A549 (cell line): ENCODE data around the gene OPCML. TPM values are rescaled to one million over a fixed set of nuclear protein-coding genes. Genes with fewer than 3 reads are reported as not detected.

Source experiments
- ATAC-seq, 2 experiments: fragments of 200-7000 bp in 1 of 2; fragments of >200 bp in 1 of 2; cut with Nextera tagmentation in 1 of 2; cut with Tn5 transposase in 1 of 2; 3 replicates each; pipeline versions ENCODE4 v1.8.0 to v1.9.1; 2018 to 2020; ENCODE audit warnings: mild to moderate bottlenecking in 1 of 2, moderate library complexity in 1 of 2
- CTCF ChIA-PET: fragments of 300-600 bp; sonication (Branson Sonifier 250); formaldehyde crosslinking; extraction: SDS; loops from one replicate; lab custom pipeline; 2021; ENCODE audit warnings: antibody characterized with exemption, inconsistent platforms; lab: Yijun Ruan, JAX
- POLR2A ChIA-PET: fragments of 350-600 bp; formaldehyde crosslinking; extraction: SDS; loops from one replicate; lab custom pipeline; 2021; ENCODE audit warnings: antibody characterized with exemption, inconsistent platforms; lab: Yijun Ruan, JAX
- DNase-seq, 2 experiments: peaks; one replicate each; pipeline versions ENCODE4 v3.0.0 to v3.0.0-alpha.2; 2011 to 2016; ENCODE audit warnings: low read depth in 1 of 2, low spot score in 1 of 2
- FAIRE-seq: peaks from 2 replicates; lab custom pipeline; 2011; peaks lifted over from hg19 to GRCh38; lab: Jason Lieb, UNC
- H3K27ac ChIP-seq, 2 experiments: fragments of >200 bp; sonication (Bioruptor Twin); formaldehyde crosslinking; 3 replicates each; pipeline ENCODE4 v1.5.1; 2016 to 2017
- H3K4me1 ChIP-seq: fragments of >200 bp; sonication (Bioruptor Twin); formaldehyde crosslinking; 3 replicates; pipeline ENCODE4 v1.6.1; 2016
- H3K4me2 ChIP-seq: fragments of >200 bp; sonication (Bioruptor Twin); formaldehyde crosslinking; 3 replicates; pipeline ENCODE4 v1.6.1; 2016
- H3K4me3 ChIP-seq: fragments of >200 bp; sonication (Bioruptor Twin); formaldehyde crosslinking; 3 replicates; pipeline ENCODE4 v1.5.1; 2016
- H3K9me3 ChIP-seq: fragments of >200 bp; sonication (Bioruptor Twin); formaldehyde crosslinking; 3 replicates; pipeline ENCODE4 v1.6.1; 2016
- BCL3 ChIP-seq: fragments of >200 bp; sonication (Bioruptor Twin); formaldehyde crosslinking; IDR thresholded peaks from 3 replicates; pipeline ENCODE4 v1.6.1; 2016
- BHLHE40 ChIP-seq: IDR thresholded peaks from 2 replicates; pipeline ENCODE4 v1.6.1; 2012; ENCODE audit warnings: low read depth, low read length, inconsistent platforms
- CEBPB ChIP-seq, 2 experiments: fragments of >200 bp in 1 of 2; sonication (Bioruptor Twin) in 1 of 2; formaldehyde crosslinking in 1 of 2; IDR thresholded peaks; 2 replicates each; pipeline ENCODE4 v1.6.1; 2012 to 2016
- CHD2 ChIP-seq: fragments of 150-350 bp; IDR thresholded peaks from 2 replicates; pipeline ENCODE4 v1.6.1; 2014; ENCODE audit warnings: low read length; ENCODE audit not compliant: partially characterized antibody
- CHD4 ChIP-seq: fragments of 200-600 bp; sonication (generic); IDR thresholded peaks from 2 replicates; pipeline ENCODE4 v1.6.1; 2016; ENCODE audit warnings: antibody characterized with exemption, mild to moderate bottlenecking, borderline replicate concordance
- E2F6 ChIP-seq: IDR thresholded peaks from 2 replicates; pipeline ENCODE4 v1.6.1; 2012; ENCODE audit warnings: low read depth, borderline replicate concordance
- EHF ChIP-seq: fragments of 250-450 bp; sonication (Bioruptor Pico); IDR thresholded peaks from 2 replicates; pipeline ENCODE4 v1.5.0; 2020; ENCODE audit warnings: mild to moderate bottlenecking
- EHMT2 ChIP-seq: fragments of 200-600 bp; sonication (generic); IDR thresholded peaks from 2 replicates; pipeline ENCODE4 v1.6.1; 2016; ENCODE audit warnings: antibody characterized with exemption, low read depth, mild to moderate bottlenecking, moderate library complexity
- ELK1 ChIP-seq: fragments of 150-350 bp; IDR thresholded peaks from 2 replicates; pipeline ENCODE4 v1.6.1; 2014; ENCODE audit warnings: low read depth, mild to moderate bottlenecking, low read length
- EP300 ChIP-seq, 2 experiments: fragments of >200 bp; sonication (Bioruptor Twin); formaldehyde crosslinking; IDR thresholded peaks; 2 replicates in 1 of 2; 3 replicates in 1 of 2; pipeline ENCODE4 v1.6.1; 2016 to 2017
- ESRRA ChIP-seq: fragments of 150-350 bp; IDR thresholded peaks from 2 replicates; pipeline ENCODE4 v1.6.1; 2014; ENCODE audit warnings: mild to moderate bottlenecking, low read length, borderline replicate concordance
- GATA3 ChIP-seq: IDR thresholded peaks from 2 replicates; pipeline ENCODE4 v1.6.1; 2012; ENCODE audit warnings: borderline replicate concordance
- HES2 ChIP-seq: fragments of >200 bp; sonication (Bioruptor Twin); formaldehyde crosslinking; IDR thresholded peaks from 2 replicates; pipeline ENCODE4 v1.6.1; 2016
- HEYL ChIP-seq: fragments of 250-450 bp; sonication (Bioruptor Pico); IDR thresholded peaks from 2 replicates; pipeline ENCODE4 v1.8.0; 2021; ENCODE audit warnings: mild to moderate bottlenecking, moderate library complexity
- HMGXB4 ChIP-seq: fragments of 250-450 bp; sonication (Bioruptor Pico); IDR thresholded peaks from 2 replicates; pipeline ENCODE4 v1.5.0; 2021; ENCODE audit warnings: mild to moderate bottlenecking, moderate library complexity, borderline replicate concordance
- HOXB13 ChIP-seq: fragments of 250-450 bp; sonication (Bioruptor Pico); IDR thresholded peaks from 2 replicates; pipeline ENCODE4 v1.5.0; 2020; ENCODE audit warnings: low read depth, mild to moderate bottlenecking, moderate library complexity
- KDM5A ChIP-seq: fragments of 200-600 bp; sonication (generic); IDR thresholded peaks from 2 replicates; pipeline ENCODE4 v1.6.1; 2016; ENCODE audit warnings: antibody characterized with exemption, mild to moderate bottlenecking
- NFE2L2 ChIP-seq: fragments of 150-350 bp; conservative IDR thresholded peaks from 2 replicates; pipeline ENCODE4 v1.6.1; 2014; ENCODE audit warnings: low read length
- PHF8 ChIP-seq: fragments of 200-600 bp; sonication (generic); IDR thresholded peaks from 2 replicates; pipeline ENCODE4 v1.6.1; 2016; ENCODE audit warnings: low read depth, mild to moderate bottlenecking, antibody characterized with exemption, moderate library complexity, borderline replicate concordance
- RFX5 ChIP-seq: fragments of 450-650 bp; IDR thresholded peaks from 2 replicates; pipeline ENCODE4 v1.7.1; 2014; ENCODE audit warnings: antibody characterized with exemption, mild to moderate bottlenecking, moderate library complexity
- TP53 ChIP-seq: fragments of 250-450 bp; sonication (Bioruptor Pico); IDR thresholded peaks from 2 replicates; pipeline ENCODE4 v1.5.0; 2021; ENCODE audit warnings: mild to moderate bottlenecking, moderate library complexity
- ZC3H11A ChIP-seq: fragments of 450-650 bp; IDR thresholded peaks from 2 replicates; pipeline ENCODE4 v1.6.1; 2014; ENCODE audit warnings: antibody characterized with exemption, mild to moderate bottlenecking
- ZFP36 ChIP-seq: fragments of 450-650 bp; IDR thresholded peaks from 2 replicates; pipeline ENCODE4 v1.6.1; 2014; ENCODE audit warnings: borderline replicate concordance; ENCODE audit not compliant: partially characterized antibody
- WGBS: methylation state at CpG from one replicate; pipeline ENCODE4 v1.1.6; 2017; ENCODE audit errors: missing lambda C conversion rate; 5-methylcytosine and 5-hydroxymethylcytosine counted together
- polyA plus RNA-seq, 4 experiments: library from polyadenylated mRNA; depleted of rRNA in 3 of 4; stranded (reverse); fragments of >200 nt; fragmentation: RNase III in 1 of 4; extraction: RNeasy Plus Mini Kit Qiagen cat#74134 plus additional on column Dnase treatment in 1 of 4; gene quantifications; 2 replicates in 3 of 4; 3 replicates in 1 of 4; pipeline ENCODE4 v1.2.3, GENCODE V29; 2011 to 2017

Gene OPCML
- polyA plus RNA-seq, 2 of the 4 experiments (the other 2 are of a cell fraction): not detected

- WGBS: 43% methylated on average over 8 of the region's 43 CpGs
- no peak for ATAC-seq
- H3K27ac ChIP-seq: no peak overlapping the region
- POLR2A ChIA-PET: no interaction called here
- no peaks in the 10 kb centered on the region for H3K4me1 ChIP-seq
- H3K4me2 ChIP-seq: no peak overlapping the region
- no peak for FAIRE-seq
- CTCF ChIA-PET: interaction anchor here (0.7 to 0.8 kb wide), 2 partner anchors 630 to 753 kb away, joined by 3 read pairs; no protein-coding TSS in a partner anchor
- DNase-seq: no peak
- H3K4me3 ChIP-seq: no peak overlapping the region
- no peak for TF ChIP-seq ZFP36
- no peak for TF ChIP-seq GATA3
- TF ChIP-seq CHD4: no peak
- no peak for TF ChIP-seq ESRRA
- TF ChIP-seq HES2: no peak
- H3K9me3 ChIP-seq: no peaks in the 10 kb centered on the region
Observed at GRCh38 chr11:133081730-133082452, 450.4 kb downstream of the OPCML start.

GRCh38 chr11:133081020-133081419 lies 451.3 kb downstream of the OPCML start:
- H3K4me3 ChIP-seq: no peak overlapping the region
- peak; percentile 51 to 55; a peak in 3 of 6 replicates for ATAC-seq
- DNase-seq: no peak
- H3K4me1 ChIP-seq: no peaks in the 10 kb centered on the region
- no peaks in the 10 kb centered on the region for H3K9me3 ChIP-seq
- H3K27ac ChIP-seq: no peak overlapping the region
- FAIRE-seq: no peak
- ChIA-PET CTCF (interaction anchor here (5.6 kb wide), 1 partner anchor 755 kb away, joined by 71 read pairs; no protein-coding TSS in a partner anchor), POLR2A (no interaction called here)
- no peak overlapping the region for H3K4me2 ChIP-seq
- WGBS: 50% methylated on average over 8 of the region's 9 CpGs
- no peak for TF ChIP-seq NFE2L2
- TF ChIP-seq TP53 (CRISPR knock-in tag): no peak
- TF ChIP-seq CHD4: no peak
- no peak for TF ChIP-seq ZC3H11A
- no peak for TF ChIP-seq PHF8
- TF ChIP-seq BHLHE40: no peak
- TF ChIP-seq HOXB13 (CRISPR knock-in tag): no peak
- no peak for TF ChIP-seq CHD2
- no peak for TF ChIP-seq ELK1
- TF ChIP-seq CEBPB (IDR thresholded peaks at IDR 0.05): no peak
- no peak for TF ChIP-seq KDM5A
- TF ChIP-seq RFX5: no peak
- no peak for TF ChIP-seq BCL3
- no peak for TF ChIP-seq HMGXB4 (CRISPR knock-in tag)
- TF ChIP-seq EHF (CRISPR knock-in tag): no peak
- TF ChIP-seq ESRRA: no peak
- no peak for TF ChIP-seq EHMT2
- no peak for TF ChIP-seq E2F6
- TF ChIP-seq HEYL (CRISPR knock-in tag): no peak
- no peak for TF ChIP-seq EP300 (IDR thresholded peaks at IDR 0.05)
